Activated T-helper 1 cell treated with anti-CD3 and anti-CD28 coated beads, Interleukin-12 subunit alpha, Interleukin-12 subunit beta, Interleukin-2, Interleukin-4 antibody, amounts not matched to agents 30 ng/mL and 10 ng/mL and 1 ng/mL, durations not matched to agents 14 hours and 24 hours and 36 hours (primary cell): ENCODE results near the gene HACD2. TPM values are rescaled to one million over a fixed set of nuclear protein-coding genes. Genes with fewer than 3 reads are reported as not detected.

Experiments used
- DNase-seq: peaks from one replicate; pipeline ENCODE4 v3.0.0; 2021; ENCODE audit warnings: low spot score
- H3K27ac Mint-ChIP-seq: one replicate; pipeline ENCODE4 v1.8.0; 2021; ENCODE audit warnings: mild to moderate bottlenecking, mixed read lengths
- H3K27me3 Mint-ChIP-seq: one replicate; pipeline ENCODE4 v1.8.0; 2022; ENCODE audit warnings: mild to moderate bottlenecking, moderate library complexity, mixed read lengths; ENCODE audit not compliant: insufficient read depth
- H3K36me3 Mint-ChIP-seq: one replicate; pipeline ENCODE4 v1.8.0; 2021; ENCODE audit warnings: low read depth, mixed read lengths
- H3K4me1 Mint-ChIP-seq: one replicate; pipeline ENCODE4 v1.8.0; 2021; ENCODE audit warnings: low read depth, mixed read lengths
- H3K4me3 Mint-ChIP-seq: one replicate; pipeline ENCODE4 v1.8.0; 2021; ENCODE audit warnings: mild to moderate bottlenecking, moderate library complexity, mixed read lengths
- H3K9me3 Mint-ChIP-seq: one replicate; pipeline ENCODE4 v1.8.0; 2021; ENCODE audit warnings: mixed read lengths
- intact Hi-C: fragments of 100-400 bp; cut with micrococcal nuclease; formaldehyde crosslinking; loops from one replicate; pipeline ENCODE4 v1.15.1; 2024
- total RNA-seq: library from RNA; stranded (reverse); gene quantifications from 2 replicates; pipeline ENCODE4 v1.2.3, GENCODE V29; 2022

HACD2 gene
- 31.5 TPM in 2 replicates for total RNA-seq

DNA sequence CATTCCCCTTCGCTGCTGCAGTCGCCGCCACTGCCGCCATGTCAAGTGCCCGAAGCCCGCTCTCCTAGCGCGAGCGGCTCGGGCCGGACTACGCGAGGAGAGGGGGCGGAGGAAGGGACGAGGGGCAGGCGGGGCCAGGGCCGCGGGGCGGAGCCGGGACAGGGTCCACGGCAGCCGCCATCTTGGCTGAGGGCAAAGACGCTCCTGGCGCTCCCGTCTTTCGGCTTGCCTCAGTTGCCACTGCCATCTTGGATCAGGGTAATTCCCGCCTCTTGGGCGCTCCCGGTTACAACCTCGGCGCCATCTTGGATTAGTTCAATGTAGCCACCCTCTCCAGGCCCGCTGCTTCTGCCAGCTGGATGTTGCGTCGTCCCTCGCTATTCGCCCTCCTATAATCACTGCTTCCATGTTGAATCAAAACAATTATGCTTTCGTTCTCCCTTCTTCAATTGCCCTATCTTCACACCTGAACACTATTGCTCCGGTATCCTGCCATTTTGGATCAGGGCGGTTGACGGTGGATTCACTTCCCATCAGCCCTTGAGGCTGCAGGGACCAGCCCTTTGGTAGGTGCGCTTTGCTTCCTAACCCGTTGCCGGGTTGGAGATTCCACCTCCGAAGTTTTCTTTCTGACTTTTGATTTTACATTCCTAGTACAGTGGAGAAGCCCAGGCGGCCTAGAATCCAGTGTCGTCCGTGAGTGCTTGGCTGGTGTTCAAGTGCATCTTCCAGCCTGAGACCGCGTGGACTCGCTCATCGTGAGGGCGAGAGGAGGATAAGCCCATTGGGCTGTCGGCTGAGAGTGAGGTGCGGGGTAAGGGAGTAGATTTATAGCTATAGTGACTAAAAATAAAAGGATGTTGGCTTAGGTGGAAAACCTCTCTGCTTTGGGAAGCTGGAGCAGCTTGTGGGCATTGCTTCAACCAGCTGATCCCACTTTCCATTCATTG, at the start of gene HACD2:
HACD2 (minus strand) TSS at position 66 of the 950 bp plus-strand sequence; CDS start at position 40, 26 bp downstream.
- H3K27ac Mint-ChIP-seq, result peak within 1 kb of the TSS; percentile 63
- DNase-seq, result peak; percentile 93
- intact Hi-C loops, result loop anchor here (1.0 to 10.0 kb wide), 9 partner anchors 9 to 1790 kb away; partner anchors contain the start of genes CCDC14, EAF2, IQCB1 and MYLK
- peaks cover 12% of the 10 kb centered on the region for H3K9me3 Mint-ChIP-seq
- no peaks in the 10 kb centered on the region for H3K27me3 Mint-ChIP-seq
- H3K4me3 Mint-ChIP-seq, result no peak within 1 kb of the TSS
- H3K4me1 Mint-ChIP-seq, result peaks cover 23% of the 10 kb centered on the region
- H3K36me3 Mint-ChIP-seq, result peaks cover 18% of the 10 kb centered on the region

DNA sequence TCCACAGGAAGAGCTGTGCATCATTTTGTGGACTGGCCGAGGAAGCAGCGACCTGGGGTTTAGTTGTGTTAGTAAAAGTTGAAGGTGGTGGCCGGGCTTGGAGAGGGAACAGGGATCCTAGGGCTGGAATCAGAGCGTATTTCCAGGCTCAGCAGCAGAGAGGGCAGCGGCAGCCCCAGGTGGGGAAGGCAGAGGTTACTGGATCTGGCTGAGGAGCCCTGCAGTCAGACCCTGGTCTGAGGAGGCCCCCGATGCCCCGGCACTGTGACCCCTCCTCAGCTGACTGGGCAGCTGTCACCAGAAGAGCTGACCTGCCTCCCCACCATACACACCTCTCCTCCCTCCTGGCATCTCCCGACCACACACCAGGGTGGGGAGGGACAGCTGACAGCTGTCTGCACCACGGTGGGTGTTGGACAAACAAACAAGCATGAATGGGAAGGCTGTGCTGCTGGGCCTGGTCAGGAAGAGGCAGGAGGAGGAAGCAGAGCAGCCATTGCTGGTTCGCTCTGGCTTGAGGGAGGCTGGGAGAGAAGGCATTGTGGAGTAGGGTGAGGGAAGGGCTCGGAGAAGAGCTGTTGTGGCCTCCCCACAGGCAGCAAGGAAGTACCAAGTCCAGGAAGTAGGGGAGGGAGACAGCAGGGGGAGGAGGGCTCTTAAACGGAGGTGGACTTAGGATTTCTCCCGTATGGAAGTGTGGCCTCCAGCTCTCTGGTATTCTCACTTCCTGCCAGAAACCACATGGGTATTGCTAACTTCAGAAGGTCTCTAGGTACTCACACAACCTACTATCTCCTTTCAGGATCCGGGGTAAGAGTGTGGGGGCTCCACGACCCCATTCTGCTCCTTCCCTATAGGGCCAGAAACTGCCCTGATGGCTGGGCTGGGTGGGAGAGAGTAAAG, 49.5 kb upstream of the HACD2 start:
- no peak for DNase-seq
- Mint-ChIP-seq H3K9me3 (no peaks in the 10 kb centered on the region), H3K27ac (no peak overlapping the region), H3K27me3 (peaks cover 2% of the 10 kb centered on the region), H3K4me3 (no peak overlapping the region), H3K4me1 (no peaks in the 10 kb centered on the region), H3K36me3 (no peaks in the 10 kb centered on the region)
- intact Hi-C loops, result no loop called here

GRCh38 chr3:123633530-123633929, 48.7 kb upstream of the HACD2 start:
- Mint-ChIP-seq H3K27me3 (peaks cover 2% of the 10 kb centered on the region), H3K4me1 (no peaks in the 10 kb centered on the region), H3K36me3 (no peaks in the 10 kb centered on the region), H3K4me3 (no peak overlapping the region), H3K27ac (no peak overlapping the region), H3K9me3 (no peaks in the 10 kb centered on the region)
- intact Hi-C loops, result no loop called here
- DNase-seq, result no peak

- intact Hi-C loops, result no loop called here
- no peaks in the 10 kb centered on the region for H3K36me3 Mint-ChIP-seq
- H3K27ac Mint-ChIP-seq, result no peak overlapping the region
These were observed 47.4 kb upstream of the HACD2 start for GRCh38 chr3:123632161-123632655.

GRCh38 chr3:123629747-123630047, 44.8 kb upstream of the HACD2 start:
- no peaks in the 10 kb centered on the region for H3K9me3 Mint-ChIP-seq
- no peaks in the 10 kb centered on the region for H3K36me3 Mint-ChIP-seq
- DNase-seq, result no peak
- peaks cover 2% of the 10 kb centered on the region for H3K27me3 Mint-ChIP-seq
- intact Hi-C loops, result no loop called here
- H3K27ac Mint-ChIP-seq, result no peak overlapping the region
- no peaks in the 10 kb centered on the region for H3K4me1 Mint-ChIP-seq
- H3K4me3 Mint-ChIP-seq, result no peak overlapping the region

More at GRCh38 chr3:123632161-123632655, 47.4 kb upstream of the HACD2 start:
- DNase-seq, result no peak
- Mint-ChIP-seq H3K4me1 (no peaks in the 10 kb centered on the region), H3K9me3 (no peaks in the 10 kb centered on the region), H3K4me3 (no peak overlapping the region), H3K27me3 (peaks cover 2% of the 10 kb centered on the region)

DNA sequence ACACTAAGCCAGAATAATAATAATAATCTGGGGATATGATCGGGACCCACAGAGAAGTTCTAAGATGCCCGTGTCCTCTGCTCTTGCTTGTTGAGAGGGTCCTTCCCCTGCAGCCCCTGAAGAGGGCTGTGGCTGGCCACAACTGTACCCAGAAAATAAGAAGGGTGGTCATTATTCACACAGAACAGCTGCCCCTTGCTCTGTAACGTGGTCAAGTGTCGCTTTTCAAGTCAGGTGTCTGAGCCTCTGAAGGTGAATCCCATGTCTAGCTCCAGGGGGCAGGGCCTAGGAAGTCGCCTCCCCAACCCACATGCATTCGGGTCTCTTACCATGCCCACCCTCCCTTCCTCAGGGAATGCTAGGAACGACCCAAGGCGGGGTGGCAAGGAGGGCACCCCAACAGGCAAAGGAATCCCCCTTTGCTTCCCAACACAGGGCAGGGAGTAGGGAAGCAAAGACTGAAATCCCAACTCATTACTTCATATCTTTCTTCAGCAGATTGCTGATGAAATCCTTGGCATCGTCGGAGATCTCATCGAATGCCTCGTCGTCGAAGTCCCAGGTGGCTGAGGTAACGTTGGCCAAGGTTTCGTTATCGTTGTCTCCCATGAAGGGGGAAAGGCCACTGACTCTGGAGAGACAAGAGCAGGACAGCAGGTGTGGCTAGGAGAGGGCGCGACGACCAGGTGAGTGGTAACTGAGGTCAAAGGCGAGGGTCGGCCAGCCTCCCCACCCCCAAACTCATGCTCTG, 44.3 kb upstream of the HACD2 start:
- Mint-ChIP-seq H3K36me3 (no peaks in the 10 kb centered on the region), H3K9me3 (no peaks in the 10 kb centered on the region), H3K27me3 (peaks cover 2% of the 10 kb centered on the region), H3K27ac (no peak overlapping the region), H3K4me3 (no peak overlapping the region), H3K4me1 (no peaks in the 10 kb centered on the region)
- DNase-seq, result no peak
- intact Hi-C loops, result no loop called here

DNA sequence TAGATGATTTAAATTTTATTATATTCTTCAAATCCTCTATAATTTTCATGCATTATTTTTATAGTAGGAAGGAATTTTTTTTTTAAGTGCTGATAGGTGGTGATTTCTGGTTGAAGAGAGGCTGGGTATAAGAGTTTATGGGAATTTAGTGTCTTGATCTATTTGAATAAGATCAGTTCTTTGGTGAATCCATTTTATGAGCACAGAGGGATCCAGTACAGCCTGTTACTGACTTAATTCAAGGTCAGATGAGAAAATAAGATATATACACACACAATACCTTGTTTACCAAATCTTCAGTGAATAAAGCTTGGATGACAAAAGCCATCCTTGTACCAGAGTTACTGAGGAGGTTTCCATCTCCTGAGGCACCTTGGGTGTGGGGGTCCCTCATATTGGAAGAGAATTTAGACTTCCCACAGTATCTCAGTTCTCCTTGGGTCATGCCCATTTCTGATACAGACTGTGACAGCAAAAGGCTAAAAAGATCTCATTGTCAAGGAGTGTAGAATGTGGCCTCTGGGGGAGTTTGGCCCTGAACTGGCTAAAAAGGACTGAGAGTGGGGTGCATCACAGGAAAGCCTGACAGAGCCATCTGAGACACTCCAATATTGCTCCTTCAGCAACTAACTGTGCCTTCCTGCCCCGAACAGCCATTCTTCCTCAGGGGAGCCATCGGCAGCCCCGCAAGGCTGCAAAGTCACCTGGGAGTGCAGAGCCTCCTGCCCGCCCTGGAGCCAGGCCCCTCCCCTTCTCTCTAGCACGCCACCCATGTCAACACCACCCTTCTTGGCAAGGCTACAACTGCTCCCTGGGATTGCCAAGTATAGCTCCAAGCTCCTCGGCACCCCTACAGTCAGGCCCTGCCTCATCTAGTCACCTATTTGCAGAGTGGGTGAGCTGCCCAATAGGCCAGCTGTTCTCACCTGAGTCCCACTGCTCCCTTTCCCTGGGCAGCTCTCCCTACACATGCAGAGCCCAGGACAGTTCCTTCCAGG, 43.1 kb upstream of the HACD2 start:
- DNase-seq, result no peak
- intact Hi-C loops, result no loop called here
- H3K4me3 Mint-ChIP-seq, result no peak overlapping the region
- no peaks in the 10 kb centered on the region for H3K9me3 Mint-ChIP-seq
- H3K4me1 Mint-ChIP-seq, result no peaks in the 10 kb centered on the region
- H3K36me3 Mint-ChIP-seq, result no peaks in the 10 kb centered on the region
- peaks cover 2% of the 10 kb centered on the region for H3K27me3 Mint-ChIP-seq
- no peak overlapping the region for H3K27ac Mint-ChIP-seq

- H3K9me3 Mint-ChIP-seq, result no peaks in the 10 kb centered on the region
- H3K27ac Mint-ChIP-seq, result no peak overlapping the region
- intact Hi-C loops, result no loop called here
These were observed 42.0 kb upstream of the HACD2 start for GRCh38 chr3:123626881-123627280.

DNA sequence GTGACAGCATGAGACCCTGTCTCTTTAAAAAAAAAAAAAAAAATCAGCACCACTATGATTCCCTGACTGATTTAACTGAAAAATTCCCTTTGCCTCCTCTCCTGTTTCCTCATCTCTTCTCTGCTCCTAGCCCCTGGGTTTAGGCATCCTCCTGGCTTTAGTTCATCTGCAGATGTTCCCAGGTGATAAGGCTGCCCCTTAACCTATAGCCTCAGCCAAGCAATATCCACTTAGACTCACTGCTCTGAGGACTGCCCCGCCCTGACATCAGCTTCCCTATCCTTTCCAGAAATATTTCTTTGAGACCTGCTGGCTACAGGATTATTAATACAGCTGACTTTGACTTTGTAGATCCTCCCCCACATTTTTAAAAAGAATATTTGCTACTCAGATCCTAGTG, 39.4 kb upstream of the HACD2 start:
- Mint-ChIP-seq H3K36me3 (no peaks in the 10 kb centered on the region), H3K4me3 (no peak overlapping the region), H3K9me3 (no peaks in the 10 kb centered on the region), H3K27ac (no peak overlapping the region), H3K4me1 (no peaks in the 10 kb centered on the region), H3K27me3 (no peaks in the 10 kb centered on the region)
- intact Hi-C loops, result no loop called here
- DNase-seq, result no peak

More at GRCh38 chr3:123626881-123627280, 42.0 kb upstream of the HACD2 start:
- H3K27me3 Mint-ChIP-seq, result no peaks in the 10 kb centered on the region
- H3K36me3 Mint-ChIP-seq, result no peaks in the 10 kb centered on the region
- H3K4me3 Mint-ChIP-seq, result no peak overlapping the region
- DNase-seq, result no peak
- H3K4me1 Mint-ChIP-seq, result no peaks in the 10 kb centered on the region

DNA sequence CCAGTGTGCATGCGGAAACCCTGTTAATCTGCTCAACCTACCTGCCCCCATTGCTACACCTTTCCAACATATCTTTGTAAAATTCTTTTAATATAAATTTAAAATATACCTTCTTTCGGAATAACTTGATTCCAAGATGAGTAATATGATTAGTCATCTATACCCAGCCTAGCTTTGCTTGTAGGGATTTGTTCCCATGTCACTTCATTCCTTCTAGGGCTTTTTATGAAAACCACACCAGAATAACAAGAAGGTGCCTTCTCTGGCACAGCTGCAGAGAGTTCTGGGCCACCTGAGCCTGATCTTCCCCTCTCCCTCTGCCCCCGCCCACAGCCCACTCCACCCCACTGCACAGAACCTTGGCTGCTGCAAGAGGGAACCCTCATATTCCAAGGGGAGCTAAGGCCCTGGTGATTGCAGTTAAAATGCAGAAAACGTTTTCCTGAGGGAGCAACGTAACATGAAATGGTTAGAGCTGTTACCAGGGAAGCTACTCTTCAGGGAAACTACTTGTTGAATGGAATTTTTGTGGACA, 38.6 kb upstream of the HACD2 start:
- Mint-ChIP-seq H3K27ac (no peak overlapping the region), H3K36me3 (no peaks in the 10 kb centered on the region), H3K4me1 (no peaks in the 10 kb centered on the region), H3K27me3 (no peaks in the 10 kb centered on the region), H3K4me3 (no peak overlapping the region), H3K9me3 (no peaks in the 10 kb centered on the region)
- intact Hi-C loops, result no loop called here
- DNase-seq, result no peak

GRCh38 chr3:123622766-123623165, 37.9 kb upstream of the HACD2 start:
- intact Hi-C loops, result no loop called here
- no peak overlapping the region for H3K27ac Mint-ChIP-seq
- H3K4me3 Mint-ChIP-seq, result no peak overlapping the region
- no peaks in the 10 kb centered on the region for H3K27me3 Mint-ChIP-seq
- H3K9me3 Mint-ChIP-seq, result no peaks in the 10 kb centered on the region
- no peak for DNase-seq
- no peaks in the 10 kb centered on the region for H3K4me1 Mint-ChIP-seq
- H3K36me3 Mint-ChIP-seq, result no peaks in the 10 kb centered on the region
